AG08395 (cell line): ENCODE measurements around the gene WDR35.

Experiments
- DNase-seq: peaks from one replicate; pipeline ENCODE4 v3.0.0; 2012; ENCODE audit warnings: mixed read lengths, low spot score

Gene WDR35

GRCh38 chr2:20011276-20012031 lies 21.5 kb upstream of the WDR35 start:
- DNase-seq, result no peak

- no peak for DNase-seq
Observed at GRCh38 chr2:20008703-20009102, 18.8 kb upstream of the WDR35 start.

- DNase-seq, result no peak
Observed at GRCh38 chr2:20005891-20006470, 16.1 kb upstream of the WDR35 start.

GRCh38 chr2:20005067-20005627 lies 15.2 kb upstream of the WDR35 start:
- DNase-seq, result no peak

- no peak for DNase-seq
Observed at GRCh38 chr2:20001361-20001863, 11.5 kb upstream of the WDR35 start.

- DNase-seq, result no peak
Observed at GRCh38 chr2:19993731-19994130, 3.8 kb upstream of the WDR35 start.

GRCh38 chr2:19991895-19992294 lies 2.0 kb upstream of the WDR35 start:
- DNase-seq, result no peak

- no peak for DNase-seq
Observed at GRCh38 chr2:19990416-19990728, 467 bp upstream of the WDR35 start.

- peak; percentile 4 for DNase-seq
Observed at GRCh38 chr2:19989342-19989666, 601 bp downstream of the WDR35 start.

GRCh38 chr2:19988600-19988999 lies 1.3 kb downstream of the WDR35 start:
- no peak for DNase-seq

GRCh38 chr2:19987936-19988335 lies 2.0 kb downstream of the WDR35 start:
- no peak for DNase-seq

- no peak for DNase-seq
Observed at GRCh38 chr2:19982268-19982667, 7.6 kb downstream of the WDR35 start.

- no peak for DNase-seq
Observed at GRCh38 chr2:19979932-19980331, 10.0 kb downstream of the WDR35 start.

- no peak for DNase-seq
Observed at GRCh38 chr2:19973466-19973865, 16.4 kb downstream of the WDR35 start.

GRCh38 chr2:19971691-19972090 lies 18.2 kb downstream of the WDR35 start:
- no peak for DNase-seq

GRCh38 chr2:19963386-19963785 lies 26.5 kb downstream of the WDR35 start:
- DNase-seq, result no peak

GRCh38 chr2:19955544-19956422 lies 34.1 kb downstream of the WDR35 start:
- DNase-seq, result peak; percentile 79

GRCh38 chr2:19949071-19949470 lies 40.8 kb downstream of the WDR35 start:
- peak; percentile 49 for DNase-seq

GRCh38 chr2:19947184-19947940 lies 42.5 kb downstream of the WDR35 start:
- DNase-seq, result no peak

- DNase-seq, result no peak
Observed at GRCh38 chr2:19944205-19944845, 45.6 kb downstream of the WDR35 start.

GRCh38 chr2:19943189-19943588 lies 46.7 kb downstream of the WDR35 start:
- DNase-seq, result no peak
